ENCODE results near the gene CTSS. TPM values are rescaled to one million over a fixed set of nuclear protein-coding genes. Genes with fewer than 3 reads are reported as not detected.

Gene CTSS
- polyA plus RNA-seq, 2 of the 4 experiments (the other 2 are of a cell fraction) = 9.4 to 29.6 TPM

- 89% methylated on average over 4 of the region's 4 CpGs for WGBS (ENCODE audit: missing lambda C conversion rate)
- no peak for DNase-seq (ENCODE audit: low read depth in 1 of 2, low spot score in 1 of 2)
- CTCF ChIA-PET = interaction anchor here (0.7 to 1.6 kb wide), 4 partner anchors 8 to 220 kb away, joined by 3 to 8 read pairs (median 4); no protein-coding TSS in a partner anchor
- Histone ChIP-seq H3K4me1 (no peaks in the 10 kb centered on the region), H3K27ac (no peak overlapping the region), H3K4me2 (no peak overlapping the region), H3K4me3 (no peak overlapping the region), H3K9me3 (no peaks in the 10 kb centered on the region)
- POLR2A ChIA-PET = no interaction called here
- no peak for ATAC-seq
- TF ChIP-seq CHD2 (IDR thresholded peaks at IDR 0.05; ENCODE audit: low read length, partially characterized antibody) (no peak), MAFK (IDR thresholded peaks at IDR 0.05; ENCODE audit: partially characterized antibody) (peak; percentile 45)
- no peak for FAIRE-seq
Measured at GRCh38 chr1:150788946-150789345, 23.4 kb upstream of the CTSS start.

- no peak overlapping the region for H3K4me2 ChIP-seq
- DNase-seq (ENCODE audit: low read depth in 1 of 2, low spot score in 1 of 2) (no peak), FAIRE-seq (peak; percentile 51), ATAC-seq (no peak)
- H3K9me3 ChIP-seq = no peaks in the 10 kb centered on the region
- H3K4me1 ChIP-seq = no peaks in the 10 kb centered on the region
- TF ChIP-seq NFE2L2 (conservative IDR thresholded peaks at IDR 0.05; ENCODE audit: low read length) = no peak
- TF ChIP-seq HEYL (CRISPR knock-in tag; IDR thresholded peaks at IDR 0.05) = no peak
- TF ChIP-seq ZC3H11A (IDR thresholded peaks at IDR 0.05) = no peak
- no peak for TF ChIP-seq PHF8 (IDR thresholded peaks at IDR 0.05; ENCODE audit: borderline replicate concordance, low read depth)
- no peak for TF ChIP-seq ZNF302 (CRISPR knock-in tag; IDR thresholded peaks at IDR 0.05)
- no peak for TF ChIP-seq HOXB13 (CRISPR knock-in tag; IDR thresholded peaks at IDR 0.05; ENCODE audit: low read depth)
- no peak for TF ChIP-seq REST (IDR thresholded peaks at IDR 0.05)
- no peak for TF ChIP-seq JUNB (IDR thresholded peaks at IDR 0.05)
- no peak for TF ChIP-seq KDM1A (IDR thresholded peaks at IDR 0.05; ENCODE audit: low read depth)
- TF ChIP-seq, protein P1, sequence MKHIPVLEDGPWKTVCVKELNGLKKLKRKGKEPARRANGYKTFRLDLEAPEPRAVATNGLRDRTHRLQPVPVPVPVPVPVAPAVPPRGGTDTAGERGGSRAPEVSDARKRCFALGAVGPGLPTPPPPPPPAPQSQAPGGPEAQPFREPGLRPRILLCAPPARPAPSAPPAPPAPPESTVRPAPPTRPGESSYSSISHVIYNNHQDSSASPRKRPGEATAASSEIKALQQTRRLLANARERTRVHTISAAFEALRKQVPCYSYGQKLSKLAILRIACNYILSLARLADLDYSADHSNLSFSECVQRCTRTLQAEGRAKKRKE (CRISPR knock-in tag; IDR thresholded peaks at IDR 0.05; ENCODE audit: low read depth) = no peak
- no peak for TF ChIP-seq MAFK (IDR thresholded peaks at IDR 0.05; ENCODE audit: partially characterized antibody)
- no peak for TF ChIP-seq EHF (CRISPR knock-in tag; IDR thresholded peaks at IDR 0.05)
- no peak for TF ChIP-seq HOXB5 (CRISPR knock-in tag; IDR thresholded peaks at IDR 0.05)
- no peak for TF ChIP-seq CHD4 (IDR thresholded peaks at IDR 0.05; ENCODE audit: borderline replicate concordance)
- no peak for TF ChIP-seq CBX2 (IDR thresholded peaks at IDR 0.05; ENCODE audit: borderline replicate concordance, low read depth)
- TF ChIP-seq, protein P2, sequence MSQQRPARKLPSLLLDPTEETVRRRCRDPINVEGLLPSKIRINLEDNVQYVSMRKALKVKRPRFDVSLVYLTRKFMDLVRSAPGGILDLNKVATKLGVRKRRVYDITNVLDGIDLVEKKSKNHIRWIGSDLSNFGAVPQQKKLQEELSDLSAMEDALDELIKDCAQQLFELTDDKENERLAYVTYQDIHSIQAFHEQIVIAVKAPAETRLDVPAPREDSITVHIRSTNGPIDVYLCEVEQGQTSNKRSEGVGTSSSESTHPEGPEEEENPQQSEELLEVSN (IDR thresholded peaks at IDR 0.05; ENCODE audit: borderline replicate concordance, low read depth) = no peak
- no peak for TF ChIP-seq MYC (IDR thresholded peaks at IDR 0.05; ENCODE audit: borderline replicate concordance, low read length)
- TF ChIP-seq KDM5A (IDR thresholded peaks at IDR 0.05) = no peak
- TF ChIP-seq ZSCAN20 (CRISPR knock-in tag; IDR thresholded peaks at IDR 0.05) = no peak
- ChIA-PET CTCF (interaction anchor here (0.7 to 1.3 kb wide), 5 partner anchors 10 to 193 kb away, joined by 3 to 4 read pairs (median 3); no protein-coding TSS in a partner anchor), POLR2A (interaction anchor here (1.1 kb wide), 1 partner anchor 90 kb away, joined by 3 read pairs; the partner anchor contains the start of gene GOLPH3L)
- no peak overlapping the region for H3K4me3 ChIP-seq
- H3K27ac ChIP-seq = no peak overlapping the region
Measured at GRCh38 chr1:150787455-150787854, 21.9 kb upstream of the CTSS start.

All from A549 (cell line).